NCI-H2171 treated with DMSO at 0.1 percent for 48 hours (cell line): ENCODE measurements around the gene SIN3B.
"Not testable (repeated sequence)": the region's sequence is repeated elsewhere in the genome, so short reads cannot be mapped to it uniquely, and the experiment has no call there.

Source experiments
- DNase-seq: peaks from one replicate; lab custom pipeline; 2025; lab: John Stamatoyannopoulos, UW

Gene SIN3B

GRCh38 chr19:16868423-16869130, 39.4 kb downstream of the SIN3B start:
- no peak for DNase-seq

DNA sequence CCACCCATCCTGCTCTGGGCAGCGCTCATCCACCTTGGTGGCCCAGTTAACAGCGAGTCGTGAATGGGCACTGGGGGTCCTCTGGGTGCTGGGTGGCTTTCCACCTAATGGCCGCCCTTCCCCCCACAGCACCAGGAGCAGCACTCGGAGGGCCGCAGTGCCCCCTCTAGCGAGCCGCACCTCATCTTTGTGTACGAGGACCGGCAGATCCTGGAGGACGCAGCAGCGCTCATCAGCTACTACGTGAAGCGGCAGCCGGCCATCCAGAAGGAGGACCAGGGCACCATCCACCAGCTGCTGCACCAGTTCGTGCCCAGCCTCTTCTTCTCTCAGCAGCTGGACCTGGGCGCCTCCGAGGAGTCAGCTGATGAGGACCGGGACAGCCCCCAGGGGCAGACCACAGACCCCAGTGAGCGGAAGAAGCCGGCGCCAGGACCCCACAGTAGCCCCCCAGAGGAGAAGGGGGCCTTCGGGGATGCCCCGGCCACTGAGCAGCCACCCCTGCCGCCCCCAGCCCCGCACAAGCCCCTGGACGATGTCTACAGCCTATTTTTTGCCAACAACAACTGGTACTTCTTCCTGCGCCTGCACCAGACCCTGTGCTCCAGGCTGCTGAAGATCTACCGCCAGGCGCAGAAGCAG, 40.3 kb downstream of the SIN3B start:
- no peak for DNase-seq

DNA sequence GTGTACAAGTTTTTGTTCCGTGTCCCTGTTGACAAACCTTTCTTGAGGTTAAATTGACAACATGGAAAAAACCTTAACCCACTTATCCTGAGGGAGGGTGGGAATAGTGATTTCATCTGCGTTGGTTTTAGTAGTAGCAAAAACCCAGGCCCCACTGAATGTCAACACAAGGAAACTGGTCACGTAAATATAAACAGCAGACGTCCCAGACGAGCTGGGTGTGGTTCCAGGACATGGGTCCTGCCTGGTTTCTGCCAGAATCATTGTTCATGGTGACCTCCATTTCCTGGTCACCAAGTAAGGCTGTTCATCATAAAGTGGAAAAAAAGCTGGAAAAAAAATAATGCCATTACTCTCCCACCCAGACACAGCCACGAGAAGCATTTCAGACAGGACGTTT, 42.7 kb downstream of the SIN3B start:
- no peak for DNase-seq

DNA sequence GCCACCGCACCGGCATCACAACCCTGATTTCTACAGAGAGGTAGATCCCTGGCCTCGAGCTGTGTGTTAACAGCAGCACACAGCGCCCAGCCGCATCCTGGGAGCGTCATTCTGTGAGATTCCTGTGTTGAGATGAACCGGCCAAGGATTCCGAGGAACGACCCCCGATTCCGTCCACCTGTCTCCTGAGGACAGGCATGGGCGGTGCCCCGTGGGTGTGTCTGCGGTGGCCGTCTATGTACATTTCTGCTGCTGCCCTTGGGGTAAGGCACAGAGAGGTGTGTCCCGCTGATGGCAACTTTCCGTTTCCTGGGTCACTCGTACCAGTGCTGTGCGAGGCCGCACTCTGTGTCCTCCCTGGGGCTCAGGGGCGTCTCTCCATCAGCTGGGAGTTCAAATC, 43.5 kb downstream of the SIN3B start:
- DNase-seq, result no peak

DNA sequence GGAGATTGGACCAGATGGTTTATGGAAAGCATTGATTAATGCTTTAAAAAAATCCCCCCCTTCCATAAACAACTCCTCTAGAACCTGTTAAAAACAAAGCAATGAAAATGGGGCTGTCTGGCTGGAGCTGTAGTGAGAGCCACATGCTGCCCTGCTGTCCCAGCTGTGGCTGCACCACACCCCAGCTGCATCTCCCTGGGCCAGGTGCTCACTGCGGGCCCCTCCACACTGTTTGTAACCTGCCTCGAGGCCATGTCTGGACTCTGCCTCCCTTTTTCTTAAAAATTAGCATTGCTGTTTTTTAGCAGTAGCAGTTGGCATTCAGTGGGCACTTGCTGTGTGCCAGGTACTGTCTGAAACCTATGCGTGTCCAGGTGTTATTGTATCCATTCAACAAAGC, 44.4 kb downstream of the SIN3B start:
- no peak for DNase-seq

GRCh38 chr19:16874250-16874977, 45.2 kb downstream of the SIN3B start:
- no peak for DNase-seq

GRCh38 chr19:16874978-16875299, 45.7 kb downstream of the SIN3B start:
- not testable (repeated sequence) for DNase-seq

GRCh38 chr19:16875584-16876555, 46.7 kb downstream of the SIN3B start:
- no peak for DNase-seq

DNA sequence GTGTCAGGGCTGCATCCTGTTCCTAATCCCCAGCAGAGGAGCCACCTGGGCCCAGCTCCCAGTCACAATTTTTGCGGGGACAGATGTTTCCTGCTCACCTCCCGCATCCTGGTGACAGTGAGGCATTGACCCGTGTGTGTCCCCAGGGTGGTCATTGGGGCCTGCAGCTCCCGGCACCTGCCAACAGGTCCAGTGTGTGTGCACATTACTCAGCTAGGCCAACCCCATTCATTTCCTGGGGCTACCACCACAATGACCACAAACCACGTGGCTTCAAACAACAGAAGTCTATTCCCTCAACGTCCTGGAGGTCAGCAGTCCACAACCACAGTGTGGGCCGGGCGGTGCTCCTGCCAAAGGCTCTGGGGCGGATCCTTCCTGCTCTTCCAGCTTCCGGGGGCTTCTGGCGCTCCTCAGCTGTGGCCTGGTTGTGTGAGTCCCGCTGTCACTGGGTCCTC, 47.7 kb downstream of the SIN3B start:
- DNase-seq, result no peak

GRCh38 chr19:16877581-16877980, 48.4 kb downstream of the SIN3B start:
- no peak for DNase-seq

- DNase-seq, result no peak
Observed at GRCh38 chr19:16878181-16878965, 49.2 kb downstream of the SIN3B start.

- DNase-seq, result no peak
Observed at GRCh38 chr19:16880884-16881554, 51.8 kb downstream of the SIN3B start.

DNA sequence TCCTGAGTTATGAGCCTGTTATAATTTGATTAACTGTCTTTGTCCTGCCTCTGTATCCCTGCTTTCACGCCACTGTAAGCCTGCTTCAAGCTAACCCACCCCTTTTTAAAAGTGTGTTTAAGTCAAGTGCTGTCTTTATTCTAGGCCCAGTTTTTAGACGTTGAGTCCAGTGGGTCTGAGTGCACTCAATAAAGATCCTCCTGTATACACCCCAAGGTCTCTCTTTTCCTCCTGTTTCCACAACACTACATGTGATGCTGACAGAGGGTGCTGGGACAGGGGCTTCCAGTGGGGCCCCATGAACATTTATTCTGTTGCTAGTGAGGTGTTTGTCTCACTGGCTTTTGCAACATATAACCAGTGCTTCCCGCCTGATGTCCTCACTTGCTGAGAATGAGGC, 52.9 kb downstream of the SIN3B start:
- no peak for DNase-seq

DNA sequence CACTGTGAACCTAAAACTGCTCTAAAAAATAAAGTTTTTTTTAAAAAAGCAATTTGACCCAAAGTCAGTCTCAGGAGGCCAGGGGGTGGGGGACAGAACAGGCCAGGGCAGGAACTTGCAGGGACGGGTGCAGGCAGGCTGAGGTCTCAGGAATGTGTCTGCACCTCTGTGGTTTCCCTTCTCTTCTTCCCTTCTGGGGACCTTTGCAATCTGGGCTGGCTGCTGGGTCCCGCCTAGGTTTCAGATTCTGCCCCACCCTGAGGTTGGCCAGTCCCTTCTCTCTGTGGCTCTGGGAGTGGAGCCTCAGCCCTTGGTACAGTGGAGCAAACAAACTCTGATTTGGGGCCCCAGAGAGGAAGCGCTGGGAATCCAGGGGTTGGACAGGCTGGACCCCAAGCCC, 54.3 kb downstream of the SIN3B start:
- no peak for DNase-seq

DNA sequence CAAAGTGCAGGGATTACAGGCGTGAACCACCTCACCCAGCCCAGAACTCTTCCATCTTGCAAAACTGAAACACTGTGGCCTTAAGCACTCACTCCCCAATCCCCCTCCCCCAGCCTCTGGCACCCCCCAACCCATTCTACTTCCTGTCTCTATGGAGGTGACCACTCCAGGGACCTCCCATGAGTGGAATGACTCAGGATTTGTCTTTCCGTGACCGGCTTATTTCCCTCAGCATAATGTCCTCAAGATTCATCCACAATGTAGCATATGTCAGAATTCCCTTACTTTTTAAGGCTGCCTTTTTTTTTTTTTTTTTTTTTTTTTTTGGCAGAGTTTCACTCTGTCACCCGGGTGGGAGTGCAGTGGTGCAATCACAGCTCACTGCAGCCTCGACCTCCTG, 56.0 kb downstream of the SIN3B start:
- no peak for DNase-seq

GRCh38 chr19:16886305-16886880, 57.2 kb downstream of the SIN3B start:
- no peak for DNase-seq

- DNase-seq, result no peak
Observed at GRCh38 chr19:16887353-16888265, 58.4 kb downstream of the SIN3B start.

DNA sequence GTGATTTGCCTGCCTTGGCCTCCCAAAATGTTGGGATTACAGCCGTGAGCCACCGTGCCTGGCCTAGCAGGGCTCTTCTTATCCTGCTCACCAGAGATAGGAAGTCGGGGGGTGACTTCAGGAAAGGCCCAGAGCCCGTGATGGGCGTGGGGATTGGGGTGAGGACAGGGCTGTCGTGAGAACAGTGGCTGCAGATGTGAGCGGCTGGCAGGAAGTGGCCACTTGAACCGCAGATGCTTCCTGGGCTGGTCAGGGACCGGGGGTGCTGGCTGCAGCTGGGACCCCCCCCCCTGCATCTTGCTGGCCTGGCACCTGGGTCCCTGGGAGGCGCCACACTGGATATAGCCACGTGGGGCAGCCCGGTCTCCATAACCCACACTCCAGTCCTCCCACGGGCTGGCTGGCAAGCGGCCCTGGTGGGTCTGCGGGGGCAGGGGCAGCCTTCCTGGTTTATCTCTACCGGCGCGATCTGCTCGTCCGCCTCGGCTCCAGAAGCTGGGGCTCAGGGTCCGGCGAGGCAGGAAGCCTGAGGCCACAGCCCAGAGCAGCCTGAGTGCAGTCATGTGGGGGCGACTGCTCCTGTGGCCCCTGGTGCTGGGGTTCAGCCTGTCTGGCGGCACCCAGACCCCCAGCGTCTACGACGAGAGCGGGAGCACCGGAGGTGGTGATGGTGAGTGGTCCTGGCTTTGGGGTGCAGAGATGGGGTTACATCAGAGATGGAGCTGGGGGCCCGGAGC, 59.6 kb downstream of the SIN3B start, which contains the start of gene F2RL3:
TSS of gene F2RL3 (plus strand) at position 371 of the 737 bp plus-strand sequence. CDS start at position 562, 191 bp downstream.
- DNase-seq, result no peak
